GM12878 (cell line): Measurements from ENCODE around the gene BNC2. TPM values are rescaled to one million over a fixed set of nuclear protein-coding genes. Genes with fewer than 3 reads are reported as not detected.

Experiments used
- ATAC-seq: fragments of 200-7000 bp; cut with Tn5 transposase; 3 replicates; pipeline ENCODE4 v1.9.1; 2020; ENCODE audit warnings: mild to moderate bottlenecking, moderate library complexity
- BruUV-seq: library from RNA; stranded (reverse); fragments of 400-500 nt; replicated peaks from 2 replicates; lab custom pipeline; 2021; lab: Mats Ljungman, UMichigan
- CTCF ChIA-PET: fragments of 300-600 bp; sonication (Branson Sonifier 250); formaldehyde crosslinking; extraction: SDS; loops from one replicate; lab custom pipeline; 2021; ENCODE audit warnings: inconsistent platforms; lab: Yijun Ruan, JAX
- POLR2A ChIA-PET: fragments of 350-600 bp; formaldehyde crosslinking; extraction: SDS; loops from one replicate; lab custom pipeline; 2021; ENCODE audit warnings: inconsistent platforms; lab: Charles Lee
- RAD21 ChIA-PET: fragments of 300-600 bp; sonication (Branson Sonifier 250); formaldehyde crosslinking; loops from one replicate; lab custom pipeline; 2023; ENCODE audit warnings: antibody characterized with exemption; ENCODE audit not compliant: unreplicated experiment; lab: Charles Lee
- SMC1A ChIA-PET: fragments of 300-600 bp; sonication (Branson Sonifier 250); formaldehyde crosslinking; loops from one replicate; lab custom pipeline; 2023; ENCODE audit not compliant: unreplicated experiment, uncharacterized antibody; lab: Charles Lee
- DNase-seq: peaks from one replicate; pipeline ENCODE4 v3.0.0-alpha.2; 2011; ENCODE audit warnings: low read depth, low spot score
- FAIRE-seq: peaks from 3 replicates; lab custom pipeline; 2011; peaks lifted over from hg19 to GRCh38; lab: Jason Lieb, UNC
- H2AFZ ChIP-seq: 2 replicates; pipeline ENCODE4 v1.6.0; 2011; ENCODE audit warnings: low read depth, low read length, control low read depth; ENCODE audit not compliant: control insufficient read depth
- H3K27ac ChIP-seq: 2 replicates; pipeline ENCODE4 v1.5.1; 2011; ENCODE audit warnings: control low read depth; ENCODE audit not compliant: control insufficient read depth, insufficient read depth
- H3K27me3 ChIP-seq, 2 experiments: replicated peaks in 1 of 2; 2 replicates each; pipeline versions ENCODE4 v1.6.0 to v1.6.1; 2011; ENCODE audit warnings: low read length in 1 of 2; ENCODE audit not compliant: control insufficient read depth in 2 of 2, insufficient read depth in 2 of 2
- H3K36me3 ChIP-seq, 2 experiments: 2 replicates each; pipeline ENCODE4 v1.5.1; 2011; ENCODE audit warnings: low read length in 1 of 2; ENCODE audit not compliant: control insufficient read depth in 2 of 2, insufficient read depth in 2 of 2
- H3K4me1 ChIP-seq: 2 replicates; pipeline ENCODE4 v1.6.1; 2011; ENCODE audit warnings: mild to moderate bottlenecking, low read length, moderate library complexity, mixed read lengths; ENCODE audit not compliant: control insufficient read depth, insufficient read depth
- H3K4me2 ChIP-seq: 2 replicates; pipeline ENCODE4 v1.6.0; 2011; ENCODE audit warnings: control low read depth; ENCODE audit not compliant: control insufficient read depth, insufficient read depth
- H3K4me3 ChIP-seq: fragments of 200-600 bp; sonication (generic); 2 replicates; pipeline ENCODE4 v1.5.1; 2016
- H3K79me2 ChIP-seq: 2 replicates; pipeline ENCODE4 v1.6.0; 2011; ENCODE audit warnings: low read length; ENCODE audit not compliant: control insufficient read depth, insufficient read depth
- H3K9ac ChIP-seq: 2 replicates; pipeline ENCODE4 v1.8.0; 2011; ENCODE audit warnings: low read length, control low read depth, mixed read lengths; ENCODE audit not compliant: control insufficient read depth, insufficient read depth
- H3K9me3 ChIP-seq: replicated peaks from 3 replicates; pipeline ENCODE4 v1.5.1; 2011; ENCODE audit warnings: mild to moderate bottlenecking, low read length; ENCODE audit not compliant: control insufficient read depth, insufficient read depth
- H4K20me1 ChIP-seq: 2 replicates; pipeline ENCODE4 v1.6.0; 2011; ENCODE audit not compliant: control insufficient read depth, insufficient read depth
- EGR1 ChIP-seq, 2 experiments: IDR thresholded peaks; 1 replicate in 1 of 2; 2 replicates in 1 of 2; pipeline ENCODE4 v1.6.1; 2011 to 2012; ENCODE audit warnings: low read depth in 2 of 2, low read length in 2 of 2, borderline replicate concordance in 1 of 2, mild to moderate bottlenecking in 1 of 2, moderate library complexity in 1 of 2
- GATAD2B ChIP-seq: fragments of 450-650 bp; conservative IDR thresholded peaks from 2 replicates; pipeline ENCODE4 v1.6.1; 2017; ENCODE audit warnings: low read depth, mild to moderate bottlenecking, moderate library complexity
- HCFC1 ChIP-seq: fragments of 150-350 bp; IDR thresholded peaks from 2 replicates; pipeline ENCODE4 v1.6.1; 2014; ENCODE audit warnings: low read length
- HDAC6 ChIP-seq: fragments of 200-600 bp; sonication (generic); IDR thresholded peaks from one replicate; pipeline ENCODE4 v1.8.0; 2017; ENCODE audit warnings: antibody characterized with exemption; ENCODE audit not compliant: unreplicated experiment
- IKZF2 ChIP-seq, 2 experiments: fragments of 450-650 bp; IDR thresholded peaks; 2 replicates each; pipeline ENCODE4 v1.6.1; 2017; ENCODE audit warnings: mild to moderate bottlenecking in 2 of 2, moderate library complexity in 2 of 2
- KLF5 ChIP-seq: fragments of 450-650 bp; IDR thresholded peaks from 2 replicates; pipeline ENCODE4 v1.6.1; 2014; ENCODE audit warnings: mild to moderate bottlenecking; ENCODE audit not compliant: partially characterized antibody
- LARP7 ChIP-seq: fragments of 450-650 bp; IDR thresholded peaks from 2 replicates; pipeline ENCODE4 v1.6.1; 2017; ENCODE audit warnings: mild to moderate bottlenecking
- POLR2AphosphoS2 ChIP-seq: IDR thresholded peaks from 2 replicates; pipeline ENCODE4 v1.6.1; 2011; ENCODE audit warnings: low read depth, mild to moderate bottlenecking, low read length, improper control_type of control experiment, moderate library complexity
- RBBP5 ChIP-seq: fragments of 200-600 bp; sonication (generic); conservative IDR thresholded peaks from 2 replicates; pipeline ENCODE4 v1.6.1; 2016
- SUPT20H ChIP-seq: IDR thresholded peaks from 2 replicates; pipeline ENCODE4 v1.6.1; 2011; ENCODE audit warnings: low read depth, mild to moderate bottlenecking, low read length, moderate library complexity, borderline replicate concordance; ENCODE audit not compliant: control insufficient read depth
- TCF3 ChIP-seq: IDR thresholded peaks from 2 replicates; pipeline ENCODE4 v1.6.1; 2012; ENCODE audit warnings: low read depth, mild to moderate bottlenecking, low read length, borderline replicate concordance; ENCODE audit not compliant: insufficient read depth
- WGBS: methylation state at CpG from one replicate; pipeline ENCODE4 v1.1.6; 2016; ENCODE audit warnings: low lambda C conversion rate; ENCODE audit not compliant: insufficient replicate concordance, insufficient coverage; ENCODE audit errors: missing lambda C conversion rate; 5-methylcytosine and 5-hydroxymethylcytosine counted together
- in situ Hi-C: fragments of 300-500 bp; cut with MboI; formaldehyde crosslinking; loops from 9 replicates; pipeline ENCODE4 v1.14.3; 2018; ENCODE audit warnings: mixed read lengths
- intact Hi-C: fragments of 100-400 bp; cut with micrococcal nuclease; formaldehyde crosslinking; loops from one replicate; pipeline ENCODE4 v1.14.2; 2022; ENCODE audit not compliant: unreplicated experiment
- polyA plus RNA-seq, 11 experiments: library from polyadenylated mRNA; depleted of rRNA in 4 of 11; unstranded in 6 of 11; stranded (reverse) in 5 of 11; fragments of >200 nt; fragmentation: Nextera tagmentation in 4 of 11; fragmentation: Illumina TruSeq in 1 of 11; extraction: Ambion mirVana in 4 of 11; extraction: Trizol in 1 of 11; gene quantifications; 1 replicate in 1 of 11; 2 replicates in 10 of 11; pipeline versions ENCODE4 v1.2.1 to v1.2.3, GENCODE V29; 2011 to 2016; ENCODE audit warnings: inconsistent platforms in 2 of 11, missing spikeins in 2 of 11, low read depth in 1 of 11
- total RNA-seq, 4 experiments: library from RNA; depleted of rRNA in 3 of 4; stranded (reverse); fragments of >200 nt in 3 of 4; fragmentation: Illumina TruSeq in 1 of 4; extraction: Trizol in 1 of 4; gene quantifications; 2 replicates each; pipeline versions ENCODE4 v1.2.1 to v1.2.3, GENCODE V29; 2013 to 2021

BNC2 gene
- total and polyA plus RNA-seq, 10 of the 15 experiments (the other 5 are each of a cell fraction or from before 2014, with no cell fraction given): 0.05 to 14.5 (median 0.26) TPM

DNA sequence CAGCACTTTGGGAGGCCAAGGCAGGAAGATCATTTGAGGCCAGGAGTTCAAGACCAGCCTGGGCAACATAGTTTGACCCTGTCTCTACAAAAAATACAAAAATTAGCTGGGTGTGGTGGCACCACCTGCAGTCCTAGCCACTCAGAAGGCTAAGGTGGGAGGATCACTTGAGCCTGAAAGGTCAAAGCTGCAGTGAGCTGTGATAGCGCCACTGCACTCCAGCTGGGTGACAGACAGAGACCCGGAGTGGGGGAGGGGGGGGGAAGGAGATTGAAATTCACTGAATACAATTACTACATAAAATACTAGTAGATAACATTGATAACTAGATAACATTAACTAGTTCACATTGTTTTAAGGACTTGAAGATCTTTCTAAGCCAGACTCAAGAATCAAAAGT is 345.6 kb downstream of the BNC2 start:
- ChIA-PET RAD21 (interaction anchor here (1.2 to 3.7 kb wide), 6 partner anchors 9 to 63 kb away, joined by 3 to 19 read pairs (median 4); no protein-coding TSS in a partner anchor), POLR2A (interaction anchor here (0.5 to 1.4 kb wide), 5 partner anchors 11 to 187 kb away, joined by 3 to 4 read pairs (median 3); no protein-coding TSS in a partner anchor), CTCF (interaction anchor here (0.6 to 1.8 kb wide), 3 partner anchors 14 to 75 kb away, joined by 3 to 9 read pairs (median 5); no protein-coding TSS in a partner anchor), SMC1A (interaction anchor here (1.0 to 2.1 kb wide), 13 partner anchors 9 to 53 kb away, joined by 3 to 8 read pairs (median 4); no protein-coding TSS in a partner anchor)
- 13% methylated on average over 2 of the region's 2 CpGs for WGBS
- peak; percentile 28; the same call in 2 of the 3 replicates for ATAC-seq
- no peak for FAIRE-seq
- in situ Hi-C loops (no loop called here), intact Hi-C loops (loop anchor here (2.0 to 5.0 kb wide), 2 partner anchors 52 to 66 kb away; no protein-coding TSS in a partner anchor)
- H3K4me2 ChIP-seq: no peak overlapping the region
- H2AFZ ChIP-seq: no peak overlapping the region
- no peaks in the 10 kb centered on the region for H4K20me1 ChIP-seq
- no peaks in the 10 kb centered on the region for H3K36me3 ChIP-seq
- no peaks in the 10 kb centered on the region for H3K9me3 ChIP-seq
- H3K4me3 ChIP-seq: no peak overlapping the region
- BruUV-seq: no TSS peak
- H3K79me2 ChIP-seq: no peaks in the 10 kb centered on the region
- H3K27me3 ChIP-seq: no peaks in the 10 kb centered on the region
- no peak overlapping the region for H3K9ac ChIP-seq
- no peak for DNase-seq
- TF ChIP-seq IKZF2 (IDR thresholded peaks at IDR 0.05) (no peak), TCF3 (no peak)
- no peaks in the 10 kb centered on the region for H3K4me1 ChIP-seq
- H3K27ac ChIP-seq: no peak overlapping the region

DNA sequence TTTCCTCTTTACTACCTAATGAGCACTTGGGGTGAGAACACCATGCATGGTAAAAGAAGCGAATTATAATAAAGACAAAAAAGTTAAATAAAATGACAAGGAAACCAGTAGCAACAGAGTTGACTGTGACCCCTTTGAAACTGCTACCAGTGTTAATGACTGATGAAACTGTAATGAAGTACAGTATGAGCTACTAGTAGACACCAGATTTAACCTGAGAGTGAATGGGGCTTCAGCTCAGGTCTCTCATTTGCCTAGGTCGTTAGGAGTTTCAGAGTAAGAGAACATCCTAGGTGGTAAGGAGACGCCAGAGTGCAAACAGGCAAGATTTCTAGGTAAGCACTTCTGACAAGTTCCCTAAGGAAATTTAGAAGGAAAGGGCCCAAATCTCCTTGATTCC is 346.4 kb downstream of the BNC2 start:
- POLR2A ChIA-PET: interaction anchor here (0.5 to 1.4 kb wide), 4 partner anchors 12 to 82 kb away, joined by 3 to 4 read pairs (median 3); no protein-coding TSS in a partner anchor
- TF ChIP-seq LARP7 (no peak), GATAD2B (no peak), KLF5 (no peak), IKZF2 (IDR thresholded peaks at IDR 0.05) (no peak), SUPT20H (no peak), HDAC6 (no peak), EGR1 (IDR thresholded peaks at IDR 0.05; ENCODE audit: borderline replicate concordance in 1 of 2, low read depth in 2 of 2, low read length in 2 of 2) (no peak), RBBP5 (no peak), POLR2AphosphoS2 (no peak), HCFC1 (no peak)

More for the DNA sequence above, 346.4 kb downstream of the BNC2 start:
- in situ Hi-C loops: no loop called here
- Histone ChIP-seq H3K9ac (no peak overlapping the region), H4K20me1 (no peaks in the 10 kb centered on the region), H3K36me3 (no peaks in the 10 kb centered on the region), H3K4me3 (no peak overlapping the region), H3K79me2 (no peaks in the 10 kb centered on the region), H3K4me2 (no peak overlapping the region), H3K4me1 (no peaks in the 10 kb centered on the region), H2AFZ (no peak overlapping the region), H3K27ac (no peak overlapping the region), H3K27me3 (no peaks in the 10 kb centered on the region), H3K9me3 (no peaks in the 10 kb centered on the region)
- intact Hi-C loops: loop anchor here (2.0 kb wide), 1 partner anchor 65 kb away; no protein-coding TSS in a partner anchor
- RAD21 ChIA-PET: interaction anchor here (0.9 to 3.7 kb wide), 9 partner anchors 9 to 75 kb away, joined by 3 to 19 read pairs (median 4); no protein-coding TSS in a partner anchor
- ATAC-seq (peak; percentile 81), DNase-seq (no peak), FAIRE-seq (no peak)
- SMC1A ChIA-PET: interaction anchor here (0.6 to 2.1 kb wide), 19 partner anchors 9 to 463 kb away, joined by 3 to 8 read pairs (median 3); no protein-coding TSS in a partner anchor
- CTCF ChIA-PET: interaction anchor here (0.6 to 1.8 kb wide), 6 partner anchors 12 to 1379 kb away, joined by 3 to 9 read pairs (median 4); no protein-coding TSS in a partner anchor
- no TSS peak for BruUV-seq
- WGBS: 11% methylated on average over 3 of the region's 3 CpGs
